NB4 (cell line): ENCODE results near the gene ZNF611.
"Not testable (repeated sequence)": the region's sequence is repeated elsewhere in the genome, so short reads cannot be mapped to it uniquely, and the experiment has no call there.

Source experiments
- CTCF ChIP-seq: IDR thresholded peaks from one replicate; pipeline ENCODE4 v1.5.1; 2012; ENCODE audit warnings: low read depth, low read length
- MAX ChIP-seq: IDR thresholded peaks from 2 replicates; pipeline ENCODE4 v1.6.1; 2011; ENCODE audit warnings: low read depth, low read length
- MYC ChIP-seq: IDR thresholded peaks from 2 replicates; pipeline ENCODE4 v1.6.1; 2011; ENCODE audit warnings: low read depth, low read length
- POLR2A ChIP-seq: IDR thresholded peaks from 2 replicates; pipeline ENCODE4 v1.6.1; 2011; ENCODE audit warnings: mild to moderate bottlenecking; ENCODE audit not compliant: insufficient read length; ENCODE audit errors: extremely low read depth

- TF ChIP-seq MAX, CTCF, POLR2A, MYC: not testable (repeated sequence)
Measured at GRCh38 chr19:52720541-52720940, 14.3 kb downstream of the ZNF611 start.
